H9 (cell line): Measurements from ENCODE around the gene RMDN2. TPM values are rescaled to one million over a fixed set of nuclear protein-coding genes. Genes with fewer than 3 reads are reported as not detected.

Experiments used
- DNase-seq: peaks from one replicate; pipeline ENCODE4 v3.0.0-alpha.2; 2017
- H2AFZ ChIP-seq: one replicate; pipeline ENCODE4 v1.6.1; 2013; ENCODE audit warnings: mild to moderate bottlenecking, low read length, control low read depth, moderate library complexity
- H2AK5ac ChIP-seq: 2 replicates; pipeline ENCODE4 v1.6.1; 2013; ENCODE audit warnings: low read length, control low read depth, mixed read lengths; ENCODE audit not compliant: insufficient read length
- H2BK120ac ChIP-seq: one replicate; pipeline ENCODE4 v1.6.1; 2013; ENCODE audit warnings: low read depth, mild to moderate bottlenecking, low read length, control low read depth, inconsistent platforms; ENCODE audit not compliant: poor library complexity, severe bottlenecking
- H2BK12ac ChIP-seq: 2 replicates; pipeline ENCODE4 v1.6.1; 2013; ENCODE audit warnings: low read length, control low read depth, mixed read lengths, low read depth; ENCODE audit not compliant: insufficient read length
- H2BK15ac ChIP-seq: 2 replicates; pipeline ENCODE4 v1.6.1; 2013; ENCODE audit warnings: low read depth, low read length, control low read depth
- H2BK20ac ChIP-seq: one replicate; pipeline ENCODE4 v1.6.1; 2013; ENCODE audit warnings: low read depth, mild to moderate bottlenecking, low read length, control low read depth, inconsistent platforms; ENCODE audit not compliant: poor library complexity, severe bottlenecking
- H2BK5ac ChIP-seq: 2 replicates; pipeline ENCODE4 v1.6.1; 2013; ENCODE audit warnings: low read length, control low read depth, mixed read lengths; ENCODE audit not compliant: insufficient read length
- H3K14ac ChIP-seq: 2 replicates; pipeline ENCODE4 v1.6.1; 2013; ENCODE audit warnings: low read length, control low read depth; ENCODE audit not compliant: insufficient read depth
- H3K18ac ChIP-seq: 2 replicates; pipeline ENCODE4 v1.6.1; 2013; ENCODE audit warnings: low read depth, mild to moderate bottlenecking, mixed read lengths, low read length, control low read depth; ENCODE audit not compliant: insufficient read length
- H3K23ac ChIP-seq: 2 replicates; pipeline ENCODE4 v1.6.1; 2013; ENCODE audit warnings: low read length, control low read depth, mixed read lengths, low read depth; ENCODE audit not compliant: insufficient read length
- H3K23me2 ChIP-seq: 2 replicates; pipeline ENCODE4 v1.6.1; 2013; ENCODE audit warnings: low read depth, mild to moderate bottlenecking, mixed read lengths, low read length, control low read depth; ENCODE audit not compliant: insufficient read length, poor library complexity, severe bottlenecking
- H3K27ac ChIP-seq: 2 replicates; pipeline ENCODE4 v1.5.1; 2013; ENCODE audit warnings: low read length, control low read depth, mixed read lengths, low read depth; ENCODE audit not compliant: insufficient read length
- H3K27me3 ChIP-seq: 2 replicates; pipeline ENCODE4 v1.6.1; 2013; ENCODE audit warnings: low read length, control low read depth, inconsistent platforms; ENCODE audit not compliant: insufficient read depth
- H3K4ac ChIP-seq: 2 replicates; pipeline ENCODE4 v1.6.1; 2013; ENCODE audit warnings: low read depth, mild to moderate bottlenecking, control low read depth, inconsistent platforms, low read length, moderate library complexity
- H3K4me1 ChIP-seq: 2 replicates; pipeline ENCODE4 v1.6.1; 2013; ENCODE audit warnings: low read length, control low read depth, inconsistent platforms; ENCODE audit not compliant: insufficient read depth
- H3K4me2 ChIP-seq: 2 replicates; pipeline ENCODE4 v1.6.1; 2013; ENCODE audit warnings: low read length, control low read depth, mixed read lengths; ENCODE audit not compliant: insufficient read length, insufficient read depth
- H3K56ac ChIP-seq: 2 replicates; pipeline ENCODE4 v1.6.1; 2013; ENCODE audit warnings: low read depth, mild to moderate bottlenecking, mixed read lengths, low read length, control low read depth; ENCODE audit not compliant: insufficient read length
- H3K79me1 ChIP-seq: 2 replicates; pipeline ENCODE4 v1.6.1; 2013; ENCODE audit warnings: low read depth, mild to moderate bottlenecking, moderate library complexity, low read length, control low read depth, inconsistent platforms; ENCODE audit not compliant: insufficient read depth, poor library complexity, severe bottlenecking
- H3K79me2 ChIP-seq: 2 replicates; pipeline ENCODE4 v1.6.1; 2013; ENCODE audit warnings: low read length, control low read depth, inconsistent platforms; ENCODE audit not compliant: insufficient read depth
- H3K9ac ChIP-seq: 2 replicates; pipeline ENCODE4 v1.6.1; 2013; ENCODE audit warnings: low read length, control low read depth, mixed read lengths; ENCODE audit not compliant: insufficient read length; ENCODE audit errors: extremely low read depth
- H3K9me3 ChIP-seq: one replicate; pipeline ENCODE4 v1.6.1; 2013; ENCODE audit warnings: low read depth, low read length, inconsistent platforms; ENCODE audit not compliant: control insufficient read depth
- H3T11ph ChIP-seq: one replicate; pipeline ENCODE4 v1.6.1; 2013; ENCODE audit warnings: mild to moderate bottlenecking, low read length, control low read depth, inconsistent platforms
- H4K20me1 ChIP-seq: one replicate; pipeline ENCODE4 v1.6.1; 2013; ENCODE audit not compliant: control insufficient read depth, insufficient read length, insufficient read depth
- H4K5ac ChIP-seq: 2 replicates; pipeline ENCODE4 v1.6.1; 2013; ENCODE audit warnings: low read depth, mild to moderate bottlenecking, mixed read lengths, low read length, control low read depth; ENCODE audit not compliant: insufficient read length
- H4K8ac ChIP-seq: replicated peaks from 2 replicates; pipeline ENCODE4 v1.6.1; 2013; ENCODE audit warnings: low read length, control low read depth, mixed read lengths, low read depth; ENCODE audit not compliant: insufficient read length
- H4K91ac ChIP-seq: 2 replicates; pipeline ENCODE4 v1.6.1; 2013; ENCODE audit warnings: low read depth, mild to moderate bottlenecking, moderate library complexity, mixed read lengths, low read length, control low read depth; ENCODE audit not compliant: insufficient read length
- H3K27ac Mint-ChIP-seq, 3 experiments: 2 replicates in 2 of 3; 3 replicates in 1 of 3; pipeline ENCODE4 v1.8.0; 2020 to 2021; ENCODE audit warnings: mixed read lengths in 3 of 3, mild to moderate bottlenecking in 1 of 3, moderate library complexity in 1 of 3
- H3K27me3 Mint-ChIP-seq: 2 replicates; pipeline ENCODE4 v1.8.0; 2021; ENCODE audit warnings: low read depth, mild to moderate bottlenecking, moderate library complexity, mixed read lengths
- H3K36me3 Mint-ChIP-seq, 3 experiments: 2 replicates in 2 of 3; 3 replicates in 1 of 3; pipeline ENCODE4 v1.8.0; 2020 to 2021; ENCODE audit warnings: low read depth in 3 of 3, mixed read lengths in 3 of 3; ENCODE audit not compliant: insufficient read depth in 1 of 3
- H3K4me1 Mint-ChIP-seq, 2 experiments: 2 replicates each; pipeline ENCODE4 v1.8.0; 2020; ENCODE audit warnings: mixed read lengths in 2 of 2
- H3K4me3 Mint-ChIP-seq, 2 experiments: 2 replicates in 1 of 2; 3 replicates in 1 of 2; pipeline ENCODE4 v1.8.0; 2020 to 2021; ENCODE audit warnings: mild to moderate bottlenecking in 2 of 2, mixed read lengths in 2 of 2, moderate library complexity in 1 of 2
- H3K9me3 Mint-ChIP-seq, 2 experiments: 2 replicates in 1 of 2; 3 replicates in 1 of 2; pipeline ENCODE4 v1.8.0; 2020; ENCODE audit warnings: mild to moderate bottlenecking in 2 of 2, mixed read lengths in 2 of 2, moderate library complexity in 1 of 2
- CTCF ChIP-seq: fragments of 200-600 bp; sonication (generic); conservative IDR thresholded peaks from 3 replicates; pipeline ENCODE4 v1.8.0; 2021; ENCODE audit warnings: antibody characterized with exemption, mild to moderate bottlenecking
- total RNA-seq: library from RNA; stranded (reverse); gene quantifications from 2 replicates; pipeline ENCODE4 v1.2.1, GENCODE V29; 2021

RMDN2 gene
- total RNA-seq, 1 experiment from 2014 or later = 2.8 TPM

GRCh38 chr2:37898448-37898847, 26.6 kb upstream of the RMDN2 start:
- H3K9ac ChIP-seq = no peak overlapping the region
- Mint-ChIP-seq H3K36me3 (peaks cover 0 to 18% (median 0%) of the 10 kb centered on the region in 3 experiments; a peak in 5 of 7 replicates), H3K27me3 (no peaks in the 10 kb centered on the region; the same call in 1 of the 2 replicates), H3K27ac (no peak overlapping the region), H3K4me3 (no peak overlapping the region), H3K4me1 (peaks cover 12 to 13% of the 10 kb centered on the region in 2 experiments), H3K9me3 (peaks cover 14 to 16% of the 10 kb centered on the region in 2 experiments)
- no peak overlapping the region for H2AFZ ChIP-seq
- H3K18ac ChIP-seq = no peak overlapping the region
- no peak for TF ChIP-seq CTCF
- H4K5ac ChIP-seq = no peak overlapping the region
- no peak overlapping the region for H2AK5ac ChIP-seq
- no peak overlapping the region for H3K4ac ChIP-seq
- H3K27me3 ChIP-seq = no peaks in the 10 kb centered on the region
- H4K91ac ChIP-seq = no peak overlapping the region
- H2BK5ac ChIP-seq = no peak overlapping the region
- no peak overlapping the region for H3T11ph ChIP-seq
- H3K79me1 ChIP-seq = no peaks in the 10 kb centered on the region
- no peaks in the 10 kb centered on the region for H3K23me2 ChIP-seq
- H2BK12ac ChIP-seq = no peak overlapping the region
- no peak for DNase-seq
- H3K4me2 ChIP-seq = no peak overlapping the region
- no peak overlapping the region for H3K56ac ChIP-seq
- no peaks in the 10 kb centered on the region for H3K9me3 ChIP-seq
- no peak overlapping the region for H3K23ac ChIP-seq
- no peaks in the 10 kb centered on the region for H3K79me2 ChIP-seq
- H2BK15ac ChIP-seq = no peak overlapping the region
- H4K8ac ChIP-seq = no peak overlapping the region
- no peak overlapping the region for H3K14ac ChIP-seq
- H4K20me1 ChIP-seq = no peaks in the 10 kb centered on the region
- H2BK20ac ChIP-seq = no peak overlapping the region
- no peak overlapping the region for H2BK120ac ChIP-seq
- H3K4me1 ChIP-seq = no peaks in the 10 kb centered on the region
- no peak overlapping the region for H3K27ac ChIP-seq
